Gastroesophageal sphincter (tissue), 4 donors: ENCODE data around the gene KCTD16. TPM values are rescaled to one million over a fixed set of nuclear protein-coding genes. Genes with fewer than 3 reads are reported as not detected.

Experiments
- ATAC-seq: fragments of 150-250 bp; one replicate; pipeline ENCODE4 v1.9.1; 2016; ENCODE audit warnings: mild to moderate bottlenecking, moderate library complexity
- H3K27ac ChIP-seq, 4 donors: fragments of 200-600 bp; sonication (generic) in 3 of 4; 1 replicate in 3 of 4; 2 replicates in 1 of 4; pipeline ENCODE4 v1.5.1; 2016 to 2019
- H3K27me3 ChIP-seq: fragments of 200-600 bp; sonication (generic); one replicate; pipeline ENCODE4 v1.5.1; 2019
- H3K36me3 ChIP-seq, 2 donors: fragments of 200-600 bp; sonication (generic); one replicate each; pipeline ENCODE4 v1.5.1; 2019; ENCODE audit warnings: control low read depth in 1 of 2
- H3K4me1 ChIP-seq, 3 donors: fragments of 200-600 bp; sonication (generic); 1 replicate in 2 of 3; 2 replicates in 1 of 3; pipeline ENCODE4 v1.5.1; 2016 to 2019; ENCODE audit warnings: control low read depth in 2 of 3
- H3K4me3 ChIP-seq, 2 donors: fragments of 200-600 bp; sonication (generic); one replicate each; pipeline ENCODE4 v1.5.1; 2019; ENCODE audit warnings: mild to moderate bottlenecking in 1 of 2, moderate library complexity in 1 of 2
- H3K9me3 ChIP-seq, 3 donors: fragments of 200-600 bp; sonication (generic); one replicate each; pipeline ENCODE4 v1.5.1; 2017 to 2019; ENCODE audit warnings: control low read depth in 2 of 3
- EP300 ChIP-seq: sonication (generic); formaldehyde crosslinking; IDR thresholded peaks from one replicate; pipeline ENCODE4 v1.6.1; 2017; ENCODE audit warnings: antibody characterized with exemption, mild to moderate bottlenecking
- POLR2A ChIP-seq, 2 donors: fragments of 450-650 bp; IDR thresholded peaks; one replicate each; pipeline ENCODE4 v1.6.1; 2017; ENCODE audit warnings: antibody characterized with exemption in 2 of 2, mild to moderate bottlenecking in 2 of 2, moderate library complexity in 1 of 2
- POLR2AphosphoS5 ChIP-seq: sonication (generic); formaldehyde crosslinking; IDR thresholded peaks from one replicate; pipeline ENCODE4 v1.6.1; 2017; ENCODE audit warnings: antibody characterized with exemption
- WGBS, 2 donors: methylation state at CpG; one replicate each; pipeline ENCODE4 v1.1.5; 2018; ENCODE audit warnings: low coverage in 1 of 2; 5-methylcytosine and 5-hydroxymethylcytosine counted together
- total RNA-seq, 4 donors: library from RNA; depleted of rRNA; stranded (reverse); fragments of >200 nt; gene quantifications; one replicate each; pipeline ENCODE4 v1.1.0, GENCODE V29; 2016
- TF ChIP-seq, protein P1 (sequence below), 4 experiments: fragments of 200-600 bp in 2 of 4; fragments of 450-650 bp in 2 of 4; sonication (generic) in 1 of 4; IDR thresholded peaks; one replicate each; pipeline ENCODE4 v1.5.1; 2017 to 2019; ENCODE audit warnings: antibody characterized with exemption in 4 of 4, mild to moderate bottlenecking in 2 of 4, moderate library complexity in 2 of 4

KCTD16 gene
- total RNA-seq, 4 donors from 2014 or later, result 0.05 to 0.13 (median 0.12) TPM; not detected in 1

DNA sequence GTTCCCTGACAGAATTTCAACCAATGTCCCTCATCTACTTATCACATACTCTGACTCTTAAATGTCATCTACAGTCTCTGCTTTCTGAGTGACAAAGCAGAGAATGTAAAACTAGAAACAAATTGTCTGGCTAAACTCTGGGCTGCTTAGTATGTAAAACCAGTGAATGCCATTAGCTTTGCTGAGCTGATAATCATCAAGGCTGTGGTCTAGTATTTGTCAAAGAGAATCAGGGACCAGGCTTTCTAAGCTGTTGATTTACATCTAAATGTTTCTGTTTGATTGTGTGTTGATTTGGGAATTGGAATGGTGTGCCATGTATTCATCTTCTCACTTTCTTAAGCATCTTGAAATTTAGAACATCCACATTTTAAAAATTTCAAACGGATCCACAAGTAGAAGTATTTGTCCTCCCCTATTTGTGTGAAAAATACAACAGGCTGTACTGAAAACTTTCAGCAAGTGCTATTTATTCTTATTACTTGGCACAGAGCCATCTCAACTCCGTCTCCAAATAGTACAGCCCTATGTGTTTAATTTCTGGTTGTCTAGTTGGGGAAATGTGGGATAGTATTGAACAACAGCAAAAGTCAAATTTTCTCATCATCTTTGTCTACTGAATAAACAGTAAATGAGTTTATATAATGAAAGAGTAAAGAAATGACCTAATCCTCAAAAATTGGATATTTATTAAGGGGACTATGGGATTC is 251.5 kb downstream of the KCTD16 start:
- no peak for ATAC-seq
- Histone ChIP-seq H3K9me3 (peaks cover 0 to 3% (median 0%) of the 10 kb centered on the region in 3 donors), H3K27ac (no peak overlapping the region), H3K4me1 (no peaks in the 10 kb centered on the region), H3K36me3 (no peaks in the 10 kb centered on the region), H3K4me3 (no peak overlapping the region), H3K27me3 (no peaks in the 10 kb centered on the region)
- no peak for TF ChIP-seq POLR2AphosphoS5
- TF ChIP-seq, protein P1, sequence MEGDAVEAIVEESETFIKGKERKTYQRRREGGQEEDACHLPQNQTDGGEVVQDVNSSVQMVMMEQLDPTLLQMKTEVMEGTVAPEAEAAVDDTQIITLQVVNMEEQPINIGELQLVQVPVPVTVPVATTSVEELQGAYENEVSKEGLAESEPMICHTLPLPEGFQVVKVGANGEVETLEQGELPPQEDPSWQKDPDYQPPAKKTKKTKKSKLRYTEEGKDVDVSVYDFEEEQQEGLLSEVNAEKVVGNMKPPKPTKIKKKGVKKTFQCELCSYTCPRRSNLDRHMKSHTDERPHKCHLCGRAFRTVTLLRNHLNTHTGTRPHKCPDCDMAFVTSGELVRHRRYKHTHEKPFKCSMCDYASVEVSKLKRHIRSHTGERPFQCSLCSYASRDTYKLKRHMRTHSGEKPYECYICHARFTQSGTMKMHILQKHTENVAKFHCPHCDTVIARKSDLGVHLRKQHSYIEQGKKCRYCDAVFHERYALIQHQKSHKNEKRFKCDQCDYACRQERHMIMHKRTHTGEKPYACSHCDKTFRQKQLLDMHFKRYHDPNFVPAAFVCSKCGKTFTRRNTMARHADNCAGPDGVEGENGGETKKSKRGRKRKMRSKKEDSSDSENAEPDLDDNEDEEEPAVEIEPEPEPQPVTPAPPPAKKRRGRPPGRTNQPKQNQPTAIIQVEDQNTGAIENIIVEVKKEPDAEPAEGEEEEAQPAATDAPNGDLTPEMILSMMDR (IDR thresholded peaks at IDR 0.05), result no peak
- no peak for TF ChIP-seq POLR2A (IDR thresholded peaks at IDR 0.05)
- no peak for TF ChIP-seq EP300
- WGBS, 2 donors, result 12 to 32% methylated on average over 2 of the region's 2 CpGs

DNA sequence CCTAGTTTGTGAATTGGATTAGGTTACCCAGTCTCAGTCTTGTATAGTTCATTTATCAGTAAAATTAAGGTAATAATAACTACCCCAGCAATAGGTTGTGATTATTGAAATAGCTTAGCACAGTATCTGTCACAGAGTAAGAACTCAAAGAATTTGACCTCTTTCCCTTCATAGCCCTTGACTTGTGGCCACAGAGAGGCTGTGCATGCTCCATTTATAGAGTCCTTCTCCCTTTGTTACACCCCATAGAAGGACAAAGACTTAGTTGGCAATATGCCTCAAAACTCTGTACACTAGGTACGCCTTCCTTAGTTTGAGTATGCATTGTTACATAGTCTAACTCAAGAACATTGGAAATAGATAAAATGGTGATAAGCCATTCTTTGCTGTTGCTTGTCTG is 257.2 kb downstream of the KCTD16 start:
- Histone ChIP-seq H3K4me1 (no peaks in the 10 kb centered on the region), H3K9me3 (no peaks in the 10 kb centered on the region), H3K27ac (no peak overlapping the region), H3K27me3 (no peaks in the 10 kb centered on the region), H3K4me3 (no peak overlapping the region), H3K36me3 (no peaks in the 10 kb centered on the region)
- no peak for ATAC-seq
- WGBS, 2 donors, result 90 to 93% methylated on average over 1 of the region's 1 CpG
- TF ChIP-seq POLR2AphosphoS5, result no peak
- no peak for TF ChIP-seq POLR2A (IDR thresholded peaks at IDR 0.05)
- no peak for TF ChIP-seq EP300
- TF ChIP-seq, protein P1 (IDR thresholded peaks at IDR 0.05), result no peak

- ATAC-seq, result no peak
Measured at GRCh38 chr5:144428326-144428725, 257.7 kb downstream of the KCTD16 start.

GRCh38 chr5:144429405-144429804 is 258.7 kb downstream of the KCTD16 start:
- no peaks in the 10 kb centered on the region for H3K36me3 ChIP-seq
- 90 to 100% methylated on average over 1 of the region's 1 CpG for WGBS, 2 donors
- no peak for TF ChIP-seq EP300
- TF ChIP-seq POLR2AphosphoS5, result no peak
- H3K27ac ChIP-seq, result no peak overlapping the region
- no peak for ATAC-seq
- no peaks in the 10 kb centered on the region for H3K27me3 ChIP-seq
- no peak overlapping the region for H3K4me3 ChIP-seq
- no peaks in the 10 kb centered on the region for H3K4me1 ChIP-seq
- no peaks in the 10 kb centered on the region for H3K9me3 ChIP-seq

More at GRCh38 chr5:144428326-144428725, 257.7 kb downstream of the KCTD16 start:
- no peaks in the 10 kb centered on the region for H3K36me3 ChIP-seq
- H3K4me1 ChIP-seq, result no peaks in the 10 kb centered on the region
- no peak overlapping the region for H3K27ac ChIP-seq
- H3K27me3 ChIP-seq, result no peaks in the 10 kb centered on the region
- 15 to 29% methylated on average over 1 of the region's 1 CpG for WGBS, 2 donors
- no peak for TF ChIP-seq POLR2A (IDR thresholded peaks at IDR 0.05)
- no peak for TF ChIP-seq EP300
- TF ChIP-seq POLR2AphosphoS5, result no peak
- TF ChIP-seq, protein P1 (IDR thresholded peaks at IDR 0.05), result no peak
- H3K4me3 ChIP-seq, result no peak overlapping the region
- no peaks in the 10 kb centered on the region for H3K9me3 ChIP-seq

GRCh38 chr5:144429905-144430304 is 259.2 kb downstream of the KCTD16 start:
- Histone ChIP-seq H3K27ac (no peak overlapping the region), H3K9me3 (no peaks in the 10 kb centered on the region), H3K4me3 (no peak overlapping the region), H3K27me3 (no peaks in the 10 kb centered on the region), H3K36me3 (no peaks in the 10 kb centered on the region), H3K4me1 (no peaks in the 10 kb centered on the region)
- WGBS, 2 donors, result 94 to 100% methylated on average over 1 of the region's 1 CpG
- TF ChIP-seq POLR2A (IDR thresholded peaks at IDR 0.05), result no peak
- ATAC-seq, result no peak

- no peak overlapping the region for H3K4me3 ChIP-seq
- H3K27me3 ChIP-seq, result no peaks in the 10 kb centered on the region
- ATAC-seq, result no peak
- no peak overlapping the region for H3K27ac ChIP-seq
- no peak for TF ChIP-seq EP300
- TF ChIP-seq, protein P1 (IDR thresholded peaks at IDR 0.05), result no peak
- TF ChIP-seq POLR2AphosphoS5, result no peak
- no peak for TF ChIP-seq POLR2A (IDR thresholded peaks at IDR 0.05)
- WGBS, 2 donors, result 87 to 97% methylated on average over 3 to 4 of the region's 4 CpGs
- H3K9me3 ChIP-seq, result no peaks in the 10 kb centered on the region
- no peaks in the 10 kb centered on the region for H3K4me1 ChIP-seq
- H3K36me3 ChIP-seq, result no peaks in the 10 kb centered on the region
Measured at GRCh38 chr5:144433140-144433822, 262.6 kb downstream of the KCTD16 start.
